ENCODE results near the gene CYP11A1.

CYP11A1 gene

GRCh38 chr15:74350295-74351275, 16.9 kb downstream of the CYP11A1 start:
- DNase-seq = no peak

- no peak for DNase-seq
Measured at GRCh38 chr15:74349241-74349778, 18.1 kb downstream of the CYP11A1 start.

- no peak for DNase-seq
Measured at GRCh38 chr15:74347757-74348250, 19.6 kb downstream of the CYP11A1 start.

GRCh38 chr15:74345051-74345450, 22.4 kb downstream of the CYP11A1 start:
- no peak for DNase-seq

GRCh38 chr15:74343797-74344127, 23.7 kb downstream of the CYP11A1 start:
- DNase-seq = no peak

GRCh38 chr15:74343127-74343796, 24.2 kb downstream of the CYP11A1 start:
- no peak for DNase-seq

- no peak for DNase-seq
Measured at GRCh38 chr15:74340150-74340549, 27.3 kb downstream of the CYP11A1 start.

- DNase-seq = no peak
Measured at GRCh38 chr15:74339371-74339770, 28.1 kb downstream of the CYP11A1 start.

- no peak for DNase-seq
Measured at GRCh38 chr15:74338676-74339075, 28.8 kb downstream of the CYP11A1 start.

- no peak for DNase-seq
Measured at GRCh38 chr15:74337607-74338211, 29.7 kb downstream of the CYP11A1 start.

GRCh38 chr15:74337146-74337545, 30.3 kb downstream of the CYP11A1 start:
- no peak for DNase-seq

- no peak for DNase-seq
Measured at GRCh38 chr15:74336061-74337005, 31.1 kb downstream of the CYP11A1 start.

- no peak for DNase-seq
Measured at GRCh38 chr15:74335396-74335795, 32.0 kb downstream of the CYP11A1 start.

- no peak for DNase-seq
Measured at GRCh38 chr15:74334127-74334526, 33.3 kb downstream of the CYP11A1 start.

GRCh38 chr15:74333662-74334061, 33.8 kb downstream of the CYP11A1 start:
- no peak for DNase-seq

- no peak for DNase-seq
Measured at GRCh38 chr15:74333093-74333492, 34.4 kb downstream of the CYP11A1 start.

- DNase-seq = no peak
Measured at GRCh38 chr15:74332611-74333010, 34.8 kb downstream of the CYP11A1 start.

- DNase-seq = no peak
Measured at GRCh38 chr15:74332011-74332410, 35.4 kb downstream of the CYP11A1 start.

GRCh38 chr15:74330861-74331408, 36.5 kb downstream of the CYP11A1 start:
- no peak for DNase-seq

GRCh38 chr15:74328331-74329056, 39.0 kb downstream of the CYP11A1 start:
- no peak for DNase-seq

All from nucleus accumbens (tissue), 56 donors.